BE2C (cell line): ENCODE measurements around the gene MAPK6. TPM values are rescaled to one million over a fixed set of nuclear protein-coding genes. Genes with fewer than 3 reads are reported as not detected.

Source experiments
- DNase-seq: peaks from one replicate; pipeline ENCODE4 v3.0.0-alpha.2; 2020
- H3K27me3 ChIP-seq: fragments of 250-450 bp; sonication (Bioruptor Pico); 2 replicates; pipeline ENCODE4 v1.5.1; 2020; ENCODE audit warnings: mild to moderate bottlenecking
- H3K36me3 ChIP-seq: fragments of 250-450 bp; sonication (Bioruptor Pico); 2 replicates; pipeline ENCODE4 v1.5.1; 2020; ENCODE audit warnings: mild to moderate bottlenecking
- H3K4me1 ChIP-seq: fragments of 250-450 bp; sonication (Bioruptor Pico); 2 replicates; pipeline ENCODE4 v1.5.1; 2020
- H3K4me3 ChIP-seq: 2 replicates; pipeline ENCODE4 v1.5.1; 2011; ENCODE audit warnings: low read depth, low read length
- H3K9me3 ChIP-seq: fragments of 250-450 bp; sonication (Bioruptor Pico); 2 replicates; pipeline ENCODE4 v1.5.1; 2020
- polyA plus RNA-seq: library from polyadenylated mRNA; unstranded; fragments of >200 nt; gene quantifications from one replicate; pipeline ENCODE4 v1.2.1, GENCODE V29; 2012; ENCODE audit warnings: low read depth, missing spikeins; ENCODE audit not compliant: insufficient read length, insufficient read depth
- TF ChIP-seq, protein P1 (sequence below): IDR thresholded peaks from 2 replicates; pipeline ENCODE4 v1.5.1; 2012; ENCODE audit warnings: mild to moderate bottlenecking, low read depth, low read length

The MAPK6 gene
- 25.0 TPM for polyA plus RNA-seq

DNA sequence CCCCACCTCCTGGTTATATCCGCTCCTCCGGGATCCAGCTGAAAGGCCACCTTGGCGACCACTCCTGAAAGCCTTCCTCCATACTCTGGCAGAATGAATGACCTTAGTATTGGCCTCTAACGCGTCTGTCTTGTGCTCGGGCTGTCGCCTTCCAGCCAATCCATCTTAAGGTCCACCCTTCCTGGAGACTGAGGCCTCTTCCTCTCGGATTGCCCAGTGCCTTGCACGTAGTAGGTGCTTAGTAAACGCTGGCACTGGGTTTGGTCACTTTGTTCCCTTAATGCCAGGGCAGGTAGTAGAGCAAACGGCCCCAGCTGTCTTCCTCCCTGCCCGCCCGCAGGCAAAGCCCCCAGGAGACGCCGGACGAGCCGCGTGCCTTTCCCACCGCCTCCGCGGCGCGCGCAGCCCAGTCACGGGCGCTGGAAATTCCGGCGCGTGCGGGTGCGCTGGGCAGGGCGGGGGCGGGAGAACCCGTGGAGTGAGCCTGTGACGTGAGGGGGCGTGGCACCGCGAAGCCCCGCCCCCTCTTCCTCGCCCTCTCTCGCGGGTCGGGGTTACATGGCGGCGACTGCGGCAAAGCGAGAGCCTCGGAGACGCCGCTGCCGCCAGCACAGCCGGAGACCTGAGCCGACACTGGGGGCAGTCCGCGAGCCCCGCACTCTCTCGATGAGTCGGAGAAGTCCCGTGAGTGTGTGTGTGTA lies at the start of gene MAPK6:
Gene MAPK6, plus strand, starts transcription at position 527 of the 701 bp plus-strand sequence. CDS start 27,242 bp downstream, outside the sequence.
- H3K36me3 ChIP-seq: no peaks in the 10 kb centered on the region; the same call in 1 of the 2 replicates
- DNase-seq: peak; percentile 95
- H3K9me3 ChIP-seq: no peaks in the 10 kb centered on the region
- no peaks in the 10 kb centered on the region for H3K4me1 ChIP-seq
- TF ChIP-seq, protein P1, sequence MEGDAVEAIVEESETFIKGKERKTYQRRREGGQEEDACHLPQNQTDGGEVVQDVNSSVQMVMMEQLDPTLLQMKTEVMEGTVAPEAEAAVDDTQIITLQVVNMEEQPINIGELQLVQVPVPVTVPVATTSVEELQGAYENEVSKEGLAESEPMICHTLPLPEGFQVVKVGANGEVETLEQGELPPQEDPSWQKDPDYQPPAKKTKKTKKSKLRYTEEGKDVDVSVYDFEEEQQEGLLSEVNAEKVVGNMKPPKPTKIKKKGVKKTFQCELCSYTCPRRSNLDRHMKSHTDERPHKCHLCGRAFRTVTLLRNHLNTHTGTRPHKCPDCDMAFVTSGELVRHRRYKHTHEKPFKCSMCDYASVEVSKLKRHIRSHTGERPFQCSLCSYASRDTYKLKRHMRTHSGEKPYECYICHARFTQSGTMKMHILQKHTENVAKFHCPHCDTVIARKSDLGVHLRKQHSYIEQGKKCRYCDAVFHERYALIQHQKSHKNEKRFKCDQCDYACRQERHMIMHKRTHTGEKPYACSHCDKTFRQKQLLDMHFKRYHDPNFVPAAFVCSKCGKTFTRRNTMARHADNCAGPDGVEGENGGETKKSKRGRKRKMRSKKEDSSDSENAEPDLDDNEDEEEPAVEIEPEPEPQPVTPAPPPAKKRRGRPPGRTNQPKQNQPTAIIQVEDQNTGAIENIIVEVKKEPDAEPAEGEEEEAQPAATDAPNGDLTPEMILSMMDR: no peak
- peak within 1 kb of the TSS; percentile 99 for H3K4me3 ChIP-seq
- no peaks in the 10 kb centered on the region for H3K27me3 ChIP-seq

DNA sequence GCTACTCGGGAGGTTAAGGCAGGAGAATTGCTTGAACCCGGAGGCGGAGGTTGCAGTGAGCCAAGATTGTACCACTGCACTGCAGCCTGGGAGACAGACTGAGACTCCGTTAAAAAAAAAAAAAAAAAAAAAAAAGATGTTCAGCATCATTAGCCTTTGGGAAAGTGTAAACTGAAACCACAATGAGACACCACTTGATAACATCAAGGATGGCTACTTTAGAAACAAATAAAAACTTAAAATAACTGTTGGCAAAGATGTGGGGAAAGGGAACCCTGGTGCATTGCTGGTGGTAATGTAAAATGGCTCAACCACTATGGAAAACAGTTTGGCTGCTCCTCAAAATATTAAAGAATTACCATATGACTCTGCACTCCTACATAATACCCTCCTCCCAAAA lies 49.3 kb upstream of the MAPK6 start:
- Histone ChIP-seq H3K9me3 (peaks cover 4% of the 10 kb centered on the region; the same call in 1 of the 2 replicates), H3K27me3 (no peaks in the 10 kb centered on the region), H3K4me3 (peak overlapping the region; percentile 96), H3K36me3 (peaks cover 5% of the 10 kb centered on the region), H3K4me1 (peaks cover 14% of the 10 kb centered on the region)
- TF ChIP-seq, protein P1: no peak
- DNase-seq: no peak

DNA sequence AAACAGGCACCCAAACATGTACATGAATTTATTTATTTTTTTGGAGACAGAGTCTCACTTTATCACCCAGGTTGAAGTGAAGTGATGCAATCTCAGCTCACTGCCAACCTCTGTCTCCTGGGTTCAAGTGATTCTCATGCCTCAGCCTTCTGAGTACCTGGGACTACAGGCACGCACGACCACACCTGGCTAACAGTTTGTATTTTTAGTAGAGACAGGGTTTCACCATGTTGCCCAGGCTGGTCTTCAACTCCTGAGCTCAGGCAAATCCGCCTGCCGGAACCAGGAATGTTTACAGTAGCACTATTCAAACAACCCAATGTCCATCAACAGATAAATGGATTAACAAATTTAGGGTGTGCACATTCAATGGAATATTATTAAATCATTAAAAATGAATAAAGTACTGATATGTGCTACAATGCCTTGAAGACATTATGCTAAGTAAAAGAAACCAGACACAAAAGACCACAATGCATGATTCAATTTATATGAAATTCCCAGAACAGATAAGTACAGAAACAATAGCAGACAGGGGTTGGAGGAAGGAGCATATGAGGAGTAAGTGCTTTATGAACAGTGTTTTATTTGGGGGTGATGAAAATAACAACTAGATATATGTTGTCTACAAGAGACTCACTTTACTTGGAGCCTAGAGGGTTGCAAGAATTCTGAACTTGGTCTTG lies 48.7 kb upstream of the MAPK6 start:
- H3K27me3 ChIP-seq: no peaks in the 10 kb centered on the region
- H3K4me1 ChIP-seq: peaks cover 11% of the 10 kb centered on the region
- H3K4me3 ChIP-seq: peak overlapping the region; percentile 96
- peaks cover 5% of the 10 kb centered on the region for H3K36me3 ChIP-seq
- TF ChIP-seq, protein P1: no peak
- no peak for DNase-seq
- peaks cover 4% of the 10 kb centered on the region; the same call in 1 of the 2 replicates for H3K9me3 ChIP-seq

- TF ChIP-seq, protein P1: no peak
- peaks cover 4% of the 10 kb centered on the region; the same call in 1 of the 2 replicates for H3K4me1 ChIP-seq
- H3K27me3 ChIP-seq: no peaks in the 10 kb centered on the region
- no peak for DNase-seq
- H3K36me3 ChIP-seq: peaks cover 2% of the 10 kb centered on the region; the same call in 1 of the 2 replicates
- peak overlapping the region; percentile 96 for H3K4me3 ChIP-seq
- H3K9me3 ChIP-seq: peaks cover 4% of the 10 kb centered on the region; the same call in 1 of the 2 replicates
Observed at GRCh38 chr15:51971032-51971374, 48.0 kb upstream of the MAPK6 start.

DNA sequence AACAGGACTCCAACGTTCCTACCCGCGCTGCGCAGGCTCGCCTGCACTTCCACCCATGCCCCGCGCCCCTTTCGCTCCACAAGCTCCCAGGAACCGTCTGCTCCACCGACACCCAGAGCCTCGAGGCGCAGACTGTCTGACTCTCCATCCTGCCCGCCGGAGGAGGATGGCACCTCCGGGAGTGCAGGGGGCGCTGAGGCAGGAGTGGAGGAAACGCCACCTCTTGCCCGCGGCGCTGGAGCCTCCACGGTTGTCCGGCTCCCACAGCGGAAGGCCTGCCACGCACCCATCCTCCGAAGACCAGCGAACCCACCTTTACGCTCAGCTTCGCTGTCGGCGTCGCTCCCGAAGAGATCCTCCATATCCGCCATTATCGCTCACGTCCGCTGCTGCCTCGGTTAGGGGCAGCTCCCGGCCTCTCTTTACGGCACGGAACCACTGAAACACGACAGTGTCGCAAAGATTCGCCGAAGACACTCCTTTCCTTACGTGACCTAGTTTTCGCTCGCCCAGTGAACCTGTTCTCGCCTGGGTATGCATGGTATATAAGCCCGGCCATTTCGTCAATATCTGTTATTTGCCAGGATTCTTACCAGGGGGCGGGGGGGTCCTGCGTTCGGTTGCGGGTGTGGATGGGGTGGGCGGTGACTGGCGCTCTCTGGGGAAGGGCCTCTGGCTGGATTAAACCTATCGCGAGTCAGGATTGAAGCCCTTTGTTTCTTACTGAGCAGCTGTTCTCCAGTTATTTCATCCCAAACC lies 47.5 kb upstream of the MAPK6 start, which contains the start of gene LEO1:
Gene LEO1, minus strand, starts transcription at position 404 of the 759 bp plus-strand sequence. Its CDS starts 33 bp downstream, at position 371.
- H3K4me3 ChIP-seq: peak within 1 kb of the TSS; percentile 96
- no peaks in the 10 kb centered on the region for H3K27me3 ChIP-seq
- no peaks in the 10 kb centered on the region for H3K4me1 ChIP-seq
- peak; percentile 92 for DNase-seq
- peaks cover 4% of the 10 kb centered on the region; the same call in 1 of the 2 replicates for H3K9me3 ChIP-seq
- no peaks in the 10 kb centered on the region; the same call in 1 of the 2 replicates for H3K36me3 ChIP-seq
- TF ChIP-seq, protein P1: peak; percentile 48
